Small intestine (tissue), 7 donors: Measurements from ENCODE around the gene FCRLB. TPM values are rescaled to one million over a fixed set of nuclear protein-coding genes. Genes with fewer than 3 reads are reported as not detected.

ENCODE experiments used
- DNase-seq, 2 donors: peaks; one replicate each; pipeline versions ENCODE4 v3.0.0 to v3.0.0-alpha.2; 2013
- FAIRE-seq: peaks from 2 replicates; lab custom pipeline; 2012; peaks lifted over from hg19 to GRCh38; lab: Jason Lieb, UNC
- H3K27ac ChIP-seq, 3 donors: one replicate each; pipeline ENCODE4 v1.5.1; 2013; ENCODE audit warnings: low read length in 2 of 3, mild to moderate bottlenecking in 2 of 3, control low read depth in 1 of 3, inconsistent platforms in 1 of 3, low read depth in 1 of 3, moderate library complexity in 1 of 3
- H3K27me3 ChIP-seq, 3 donors: one replicate each; pipeline ENCODE4 v1.6.1; 2013; ENCODE audit warnings: low read length in 3 of 3, inconsistent platforms in 1 of 3; ENCODE audit not compliant: control insufficient read depth in 3 of 3, insufficient read depth in 3 of 3
- H3K36me3 ChIP-seq, 3 donors: one replicate each; pipeline ENCODE4 v1.6.1; 2013; ENCODE audit warnings: low read length in 3 of 3, inconsistent platforms in 1 of 3, low read depth in 1 of 3, mild to moderate bottlenecking in 1 of 3, moderate library complexity in 1 of 3; ENCODE audit not compliant: control insufficient read depth in 3 of 3, insufficient read depth in 2 of 3
- H3K4me1 ChIP-seq, 3 donors: one replicate each; pipeline ENCODE4 v1.6.1; 2013; ENCODE audit warnings: low read length in 2 of 3, inconsistent platforms in 1 of 3, low read depth in 1 of 3, mild to moderate bottlenecking in 1 of 3, moderate library complexity in 1 of 3; ENCODE audit not compliant: control insufficient read depth in 3 of 3, insufficient read depth in 2 of 3
- H3K4me3 ChIP-seq, 3 donors: one replicate each; pipeline ENCODE4 v1.5.1; 2013; ENCODE audit warnings: low read length in 3 of 3, control low read depth in 1 of 3, inconsistent platforms in 1 of 3, low read depth in 1 of 3, mild to moderate bottlenecking in 1 of 3, moderate library complexity in 1 of 3
- H3K9me3 ChIP-seq, 2 donors: one replicate each; pipeline ENCODE4 v1.6.1; 2013; ENCODE audit warnings: low read depth in 1 of 2, low read length in 1 of 2; ENCODE audit not compliant: control insufficient read depth in 2 of 2, insufficient read depth in 1 of 2
- WGBS, 3 donors: extraction: QIAGEN DNeasy Blood & Tissue Kit; methylation state at CpG; one replicate each; pipeline ENCODE4 v1.1.7; 2013; 5-methylcytosine and 5-hydroxymethylcytosine counted together
- polyA plus RNA-seq, 4 donors: library from polyadenylated mRNA; stranded (reverse) in 3 of 4; unstranded in 1 of 4; fragments of 200-250 nt in 3 of 4; fragments of 120-200 nt in 1 of 4; gene quantifications; one replicate each; pipeline versions ENCODE4 v1.2.1 to v1.2.3, GENCODE V29; 2013
- donor health status: healthy with polysubstance abuse.
- donor health status: control.
- donor health status: control.
- donor health status: Bipolar disorder and iron deficiency.
- donor health status: healthy.

The FCRLB gene
- polyA plus RNA-seq, 4 donors, result 0.34 to 0.96 TPM; not detected in 2

DNA sequence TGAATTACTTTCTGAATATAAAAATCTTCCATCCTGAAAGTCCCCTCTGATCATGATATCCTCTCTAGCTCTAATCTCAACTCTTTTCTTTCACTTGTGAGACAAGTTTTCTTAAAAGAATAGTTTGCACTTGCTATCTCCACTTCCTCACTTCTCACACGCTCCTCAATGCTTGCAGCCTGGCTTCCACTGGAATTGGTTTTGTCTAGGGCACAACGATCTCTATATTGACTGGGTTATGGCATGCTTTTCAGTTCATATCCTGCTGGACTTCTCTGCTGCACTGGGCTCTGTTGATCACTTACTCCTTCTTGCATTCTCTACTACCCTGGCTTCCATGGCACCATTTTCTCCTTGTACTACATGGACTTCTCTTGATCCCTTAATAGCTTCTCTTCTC is 13.8 kb upstream of the FCRLB start:
- H3K36me3 ChIP-seq, result no peaks in the 10 kb centered on the region
- FAIRE-seq (no peak), DNase-seq (no peak)
- H3K4me3 ChIP-seq, result no peak overlapping the region
- H3K9me3 ChIP-seq, result no peaks in the 10 kb centered on the region
- H3K27me3 ChIP-seq, result peaks cover 0 to 7% (median 0%) of the 10 kb centered on the region in 3 donors
- H3K4me1 ChIP-seq, result no peaks in the 10 kb centered on the region
- H3K27ac ChIP-seq, result no peak overlapping the region
- 81 to 86% (median 82%) methylated on average over 2 of the region's 2 CpGs for WGBS, 3 donors

DNA sequence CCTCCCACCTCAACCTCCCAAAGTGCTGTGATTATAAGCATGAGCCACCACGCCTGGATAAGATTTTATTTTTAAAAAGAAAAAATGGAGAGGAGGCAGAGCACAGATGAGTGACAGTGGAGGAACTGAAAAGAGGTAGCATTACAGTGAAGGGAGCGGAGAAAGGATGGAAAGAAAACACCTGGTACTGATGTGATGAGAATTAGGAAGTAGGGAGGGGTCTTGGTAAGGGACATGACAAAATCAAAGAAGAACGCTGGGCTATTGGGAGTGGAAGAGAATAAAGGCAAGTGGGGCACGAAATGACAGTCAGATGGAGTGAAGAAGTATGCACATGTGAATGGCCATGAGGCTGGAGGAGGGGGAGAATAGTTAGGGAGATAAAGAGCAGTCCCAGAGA is 12.0 kb upstream of the FCRLB start:
- Histone ChIP-seq H3K27me3 (peaks cover 0 to 11% (median 0%) of the 10 kb centered on the region in 3 donors), H3K4me1 (no peaks in the 10 kb centered on the region), H3K9me3 (no peaks in the 10 kb centered on the region), H3K4me3 (no peak overlapping the region), H3K36me3 (no peaks in the 10 kb centered on the region), H3K27ac (no peak overlapping the region)
- DNase-seq, result no peak
- FAIRE-seq, result no peak
- WGBS, 3 donors, result 67 to 78% (median 68%) methylated on average over 4 of the region's 4 CpGs

GRCh38 chr1:161710560-161710959 is 10.8 kb upstream of the FCRLB start:
- DNase-seq (no peak), FAIRE-seq (no peak)
- no peaks in the 10 kb centered on the region for H3K36me3 ChIP-seq
- H3K27ac ChIP-seq, result no peak overlapping the region
- 65 to 79% (median 75%) methylated on average over 4 of the region's 4 CpGs for WGBS, 3 donors
- no peaks in the 10 kb centered on the region for H3K4me1 ChIP-seq
- H3K27me3 ChIP-seq, result peaks cover 0 to 11% (median 0%) of the 10 kb centered on the region in 3 donors
- H3K4me3 ChIP-seq, result no peak overlapping the region
- H3K9me3 ChIP-seq, result no peaks in the 10 kb centered on the region

- WGBS, 3 donors, result 62 to 69% (median 68%) methylated on average over 8 of the region's 8 CpGs
- DNase-seq (no peak), FAIRE-seq (no peak)
- Histone ChIP-seq H3K27ac (no peak overlapping the region), H3K27me3 (peaks cover 0 to 28% (median 2%) of the 10 kb centered on the region in 3 donors), H3K9me3 (no peaks in the 10 kb centered on the region), H3K4me1 (no peaks in the 10 kb centered on the region), H3K4me3 (no peak overlapping the region), H3K36me3 (no peaks in the 10 kb centered on the region)
Observed at GRCh38 chr1:161718559-161719324, 2.6 kb upstream of the FCRLB start.

- Histone ChIP-seq H3K9me3 (no peaks in the 10 kb centered on the region), H3K4me3 (no peak overlapping the region), H3K4me1 (no peaks in the 10 kb centered on the region), H3K36me3 (no peaks in the 10 kb centered on the region), H3K27ac (no peak overlapping the region), H3K27me3 (peaks cover 0 to 28% (median 2%) of the 10 kb centered on the region in 3 donors)
- DNase-seq (no peak), FAIRE-seq (no peak)
- WGBS, 3 donors, result 88 to 92% (median 90%) methylated on average over 1 of the region's 1 CpG
Observed at GRCh38 chr1:161719325-161719611, 2.1 kb upstream of the FCRLB start.

DNA sequence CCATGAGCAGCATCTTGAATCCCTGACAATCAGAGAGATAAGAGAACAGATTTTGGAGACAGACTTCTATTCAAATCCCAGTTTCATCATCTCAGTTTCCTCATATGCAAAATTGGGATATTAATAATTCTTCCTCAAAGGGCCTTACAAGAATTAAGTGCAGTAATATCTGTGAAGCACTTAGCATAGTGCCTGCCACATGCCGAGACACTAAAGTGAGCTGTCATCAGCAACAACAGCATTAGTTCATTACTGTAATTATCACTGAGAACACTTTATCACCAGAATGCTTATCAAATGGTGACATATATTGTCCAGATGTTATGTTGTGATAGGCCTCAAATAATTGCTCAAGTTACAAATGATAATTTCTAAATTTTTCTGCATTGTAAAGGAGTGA is 922 bp upstream of the FCRLB start:
- DNase-seq, result no peak
- peaks cover 0 to 35% (median 2%) of the 10 kb centered on the region in 3 donors for H3K27me3 ChIP-seq
- no peak overlapping the region for H3K27ac ChIP-seq
- no peak for FAIRE-seq
- no peaks in the 10 kb centered on the region for H3K36me3 ChIP-seq
- no peaks in the 10 kb centered on the region for H3K9me3 ChIP-seq
- H3K4me1 ChIP-seq, result peaks cover 0 to under 1% (median 0%) of the 10 kb centered on the region in 3 donors
- no peak overlapping the region for H3K4me3 ChIP-seq
- WGBS, 3 donors, result 70 to 83% (median 75%) methylated on average over 1 of the region's 1 CpG

GRCh38 chr1:161721738-161722343 is 497 bp downstream of the FCRLB start:
- peaks cover 2 to 39% (median 6%) of the 10 kb centered on the region in 3 donors for H3K27me3 ChIP-seq
- H3K4me3 ChIP-seq, result no peak overlapping the region
- DNase-seq (no peak), FAIRE-seq (no peak)
- H3K9me3 ChIP-seq, result no peaks in the 10 kb centered on the region
- no peaks in the 10 kb centered on the region for H3K36me3 ChIP-seq
- H3K4me1 ChIP-seq, result peaks cover 0 to 6% (median 0%) of the 10 kb centered on the region in 3 donors
- 53 to 55% (median 53%) methylated on average over 8 of the region's 8 CpGs for WGBS, 3 donors
- H3K27ac ChIP-seq, result no peak overlapping the region

DNA sequence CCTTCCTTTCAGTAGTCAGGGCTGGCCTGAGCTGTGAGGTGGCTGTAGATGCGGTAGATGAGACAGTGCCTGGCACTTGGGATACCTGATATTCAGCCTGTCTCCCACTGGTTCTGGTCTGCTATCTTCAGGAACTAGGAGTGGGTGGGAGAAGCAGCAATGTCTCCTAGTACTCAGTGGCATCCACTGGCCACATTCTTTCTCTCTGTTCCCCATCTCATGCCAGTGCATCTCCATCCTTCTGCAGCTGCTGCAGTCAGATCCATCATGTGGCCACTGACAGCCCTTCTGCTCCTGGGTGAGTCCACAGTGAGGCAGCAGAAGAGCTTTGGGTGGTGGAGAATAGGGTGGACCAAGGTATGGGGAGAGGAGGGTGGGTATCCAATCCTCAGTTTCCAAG is 1.1 kb downstream of the FCRLB start:
- DNase-seq, result no peak
- Histone ChIP-seq H3K9me3 (no peaks in the 10 kb centered on the region), H3K27ac (no peak overlapping the region), H3K4me3 (no peak overlapping the region), H3K36me3 (no peaks in the 10 kb centered on the region), H3K4me1 (peaks cover 0 to 6% (median 0%) of the 10 kb centered on the region in 3 donors), H3K27me3 (peaks cover 0 to 41% (median 6%) of the 10 kb centered on the region in 3 donors)
- no peak for FAIRE-seq
- 82 to 100% (median 90%) methylated on average over 1 of the region's 1 CpG for WGBS, 3 donors
